HEK293 (cell line): ENCODE results near the gene NEURL4.
A peak's percentile ranks its signal among the peaks of the same experiment; 100 is the strongest.

Source experiments
- BCL11A ChIP-seq: fragments of 450-650 bp; formaldehyde crosslinking; IDR thresholded peaks from 2 replicates; pipeline ENCODE4 v1.5.1; 2016; ENCODE audit warnings: low read depth, missing biosample characterization, missing genetic modification characterization
- BCL11B ChIP-seq: fragments of 450-650 bp; formaldehyde crosslinking; IDR thresholded peaks from 2 replicates; pipeline ENCODE4 v1.5.1; 2016; ENCODE audit warnings: low read depth, missing biosample characterization, missing genetic modification characterization
- FEZF1 ChIP-seq: fragments of 450-650 bp; formaldehyde crosslinking; IDR thresholded peaks from 2 replicates; pipeline ENCODE4 v1.5.1; 2016; ENCODE audit warnings: missing biosample characterization, missing genetic modification characterization
- GLI2 ChIP-seq: fragments of 450-650 bp; formaldehyde crosslinking; IDR thresholded peaks from 2 replicates; pipeline ENCODE4; 2017; ENCODE audit warnings: missing biosample characterization, missing genetic modification characterization, low read depth, borderline replicate concordance
- GLI4 ChIP-seq: fragments of 450-650 bp; formaldehyde crosslinking; IDR thresholded peaks from 2 replicates; pipeline ENCODE4 v1.5.1; 2016; ENCODE audit warnings: missing biosample characterization, missing genetic modification characterization
- KLF10 ChIP-seq: fragments of 450-650 bp; IDR thresholded peaks from 2 replicates; pipeline ENCODE4 v1.5.1; 2018; ENCODE audit warnings: missing biosample characterization, mild to moderate bottlenecking, missing genetic modification characterization
- OSR2 ChIP-seq: fragments of 450-650 bp; formaldehyde crosslinking; IDR thresholded peaks from 2 replicates; pipeline ENCODE4 v1.5.1; 2016; ENCODE audit warnings: missing biosample characterization, missing genetic modification characterization
- SCRT1 ChIP-seq: fragments of 450-650 bp; formaldehyde crosslinking; IDR thresholded peaks from 2 replicates; pipeline ENCODE4 v1.5.1; 2016; ENCODE audit warnings: missing biosample characterization, missing genetic modification characterization, borderline replicate concordance
- YY1 ChIP-seq: fragments of 450-650 bp; formaldehyde crosslinking; IDR thresholded peaks from 2 replicates; pipeline ENCODE4 v1.5.1; 2018; ENCODE audit warnings: missing biosample characterization, missing genetic modification characterization
- YY2 ChIP-seq: fragments of 450-650 bp; formaldehyde crosslinking; IDR thresholded peaks from 2 replicates; pipeline ENCODE4 v1.5.1; 2016; ENCODE audit warnings: missing biosample characterization, missing genetic modification characterization
- ZNF112 ChIP-seq: fragments of 450-650 bp; formaldehyde crosslinking; IDR thresholded peaks from 2 replicates; pipeline ENCODE4 v1.5.0; 2017; ENCODE audit warnings: missing biosample characterization, missing genetic modification characterization
- ZNF114 ChIP-seq: fragments of 450-650 bp; formaldehyde crosslinking; IDR thresholded peaks from 2 replicates; pipeline ENCODE4 v1.5.0; 2017; ENCODE audit warnings: missing biosample characterization, missing genetic modification characterization
- ZNF121 ChIP-seq: fragments of 450-650 bp; formaldehyde crosslinking; IDR thresholded peaks from 2 replicates; pipeline ENCODE4 v1.5.1; 2016; ENCODE audit warnings: missing biosample characterization, missing genetic modification characterization
- ZNF140 ChIP-seq: fragments of 450-650 bp; formaldehyde crosslinking; IDR thresholded peaks from 2 replicates; pipeline ENCODE4 v1.5.1; 2016; ENCODE audit warnings: missing biosample characterization, missing genetic modification characterization
- ZNF19 ChIP-seq: fragments of 450-650 bp; formaldehyde crosslinking; IDR thresholded peaks from 2 replicates; pipeline ENCODE4; 2016; ENCODE audit warnings: missing biosample characterization, missing genetic modification characterization, low read depth
- ZNF202 ChIP-seq: fragments of 450-650 bp; formaldehyde crosslinking; IDR thresholded peaks from 2 replicates; pipeline ENCODE4 v1.5.1; 2016; ENCODE audit warnings: missing biosample characterization, missing genetic modification characterization, borderline replicate concordance
- ZNF302 ChIP-seq: fragments of 450-650 bp; formaldehyde crosslinking; IDR thresholded peaks from 2 replicates; pipeline ENCODE4 v1.5.1; 2016; ENCODE audit warnings: missing biosample characterization, missing genetic modification characterization, low read depth
- ZNF37A ChIP-seq: fragments of 450-650 bp; IDR thresholded peaks from 2 replicates; pipeline ENCODE4 v1.5.1; 2018; ENCODE audit warnings: missing biosample characterization, missing genetic modification characterization
- ZNF391 ChIP-seq: fragments of 450-650 bp; formaldehyde crosslinking; IDR thresholded peaks from 2 replicates; pipeline ENCODE4 v1.5.1; 2016; ENCODE audit warnings: low read depth, missing biosample characterization, missing genetic modification characterization, borderline replicate concordance
- ZNF521 ChIP-seq: fragments of 450-650 bp; formaldehyde crosslinking; IDR thresholded peaks from 2 replicates; pipeline ENCODE4 v1.5.1; 2017; ENCODE audit warnings: missing biosample characterization, mild to moderate bottlenecking, missing genetic modification characterization
- ZNF530 ChIP-seq: fragments of 450-650 bp; formaldehyde crosslinking; IDR thresholded peaks from 2 replicates; pipeline ENCODE4 v1.5.1; 2016; ENCODE audit warnings: low read depth, missing biosample characterization, missing genetic modification characterization
- ZNF623 ChIP-seq: fragments of 450-650 bp; formaldehyde crosslinking; IDR thresholded peaks from 2 replicates; pipeline ENCODE4 v1.5.1; 2016; ENCODE audit warnings: missing biosample characterization, missing genetic modification characterization
- ZNF629 ChIP-seq: fragments of 450-650 bp; formaldehyde crosslinking; IDR thresholded peaks from 2 replicates; pipeline ENCODE4 v1.5.1; 2017; ENCODE audit warnings: missing biosample characterization, missing genetic modification characterization
- ZNF658 ChIP-seq: fragments of 450-650 bp; formaldehyde crosslinking; IDR thresholded peaks from 2 replicates; pipeline ENCODE4; 2016; ENCODE audit warnings: missing biosample characterization, missing genetic modification characterization
- ZNF664 ChIP-seq: fragments of 450-650 bp; formaldehyde crosslinking; IDR thresholded peaks from 2 replicates; pipeline ENCODE4 v1.5.1; 2016; ENCODE audit warnings: missing biosample characterization, missing genetic modification characterization
- ZNF670 ChIP-seq: fragments of 450-650 bp; formaldehyde crosslinking; IDR thresholded peaks from 2 replicates; pipeline ENCODE4 v1.5.1; 2016; ENCODE audit warnings: missing biosample characterization, missing genetic modification characterization, low read depth
- ZNF701 ChIP-seq: fragments of 450-650 bp; formaldehyde crosslinking; IDR thresholded peaks from 2 replicates; pipeline ENCODE4 v1.5.1; 2016; ENCODE audit warnings: missing biosample characterization, missing genetic modification characterization
- ZNF76 ChIP-seq: fragments of 450-650 bp; formaldehyde crosslinking; IDR thresholded peaks from 2 replicates; pipeline ENCODE4; 2016; ENCODE audit warnings: low read depth, missing biosample characterization, missing genetic modification characterization, borderline replicate concordance
- ZSCAN30 ChIP-seq: fragments of 450-650 bp; IDR thresholded peaks from 2 replicates; pipeline ENCODE4 v1.5.1; 2018; ENCODE audit warnings: missing biosample characterization, mild to moderate bottlenecking, missing genetic modification characterization, moderate library complexity
- TF ChIP-seq, protein P1 (sequence below): fragments of 450-650 bp; formaldehyde crosslinking; IDR thresholded peaks from 2 replicates; pipeline ENCODE4 v1.5.1; 2017; ENCODE audit warnings: missing biosample characterization, missing genetic modification characterization
- TF ChIP-seq, protein P2 (sequence below): fragments of 450-650 bp; IDR thresholded peaks from 2 replicates; pipeline ENCODE4 v1.5.1; 2018; ENCODE audit warnings: missing biosample characterization, mild to moderate bottlenecking, missing genetic modification characterization
- TF ChIP-seq, protein P3 (sequence below): fragments of 450-650 bp; formaldehyde crosslinking; IDR thresholded peaks from 2 replicates; pipeline ENCODE4 v1.5.1; 2016; ENCODE audit warnings: missing biosample characterization, missing genetic modification characterization
- TF ChIP-seq, protein P4 (sequence below): fragments of 450-650 bp; formaldehyde crosslinking; IDR thresholded peaks from 2 replicates; pipeline ENCODE4 v1.5.1; 2016; ENCODE audit warnings: missing biosample characterization, missing genetic modification characterization, borderline replicate concordance

NEURL4 gene

DNA sequence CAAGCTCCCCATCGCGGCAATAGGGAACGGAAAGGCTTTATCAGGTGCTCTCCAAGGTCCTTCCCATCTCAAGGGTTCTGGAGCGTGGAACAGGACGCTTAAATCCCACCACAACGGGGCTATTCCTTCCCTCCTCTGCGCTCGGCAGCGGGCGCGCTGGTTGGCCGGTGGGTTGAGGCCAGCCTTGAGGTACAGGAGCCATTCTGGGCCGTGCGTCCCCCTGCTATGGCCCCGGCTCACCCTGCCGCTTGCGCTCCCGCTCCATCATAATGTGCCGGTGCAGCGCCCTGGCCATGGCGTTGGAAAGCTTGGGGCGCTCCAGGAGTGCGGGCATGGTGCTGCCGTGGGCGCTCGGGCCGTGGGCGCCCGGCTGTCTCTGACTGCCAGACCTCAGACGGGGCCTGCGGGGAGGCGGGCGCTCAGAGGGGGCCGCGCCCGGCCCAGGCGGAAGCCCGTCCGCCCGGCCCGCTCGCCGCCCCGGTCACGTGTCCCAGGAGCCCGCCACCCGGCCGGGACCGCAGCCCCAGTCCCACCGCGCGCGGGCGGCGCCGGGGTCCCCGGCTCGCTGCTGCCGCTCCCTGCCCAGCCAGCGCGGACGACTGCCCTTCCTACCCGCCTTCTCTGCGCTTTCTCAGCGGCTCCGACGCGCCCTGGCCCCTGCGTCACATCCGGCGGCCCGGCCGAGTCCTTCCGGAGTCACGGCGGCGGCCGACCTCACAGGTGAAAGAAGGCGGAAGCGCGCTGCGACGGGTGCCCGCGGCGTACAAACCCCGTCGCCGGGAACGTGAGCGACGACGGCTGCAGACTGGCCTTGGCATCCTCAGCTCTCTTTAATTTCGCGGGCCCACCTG is 14.2 kb downstream of the NEURL4 start, which contains the start of gene GPS2 (continued):
- TF ChIP-seq ZNF19 (no peak), ZNF114 (tag by site-specific recombination) (no peak), ZNF391 (no peak), FEZF1 (tag by site-specific recombination) (no peak), GLI4 (tag by site-specific recombination) (0 out of 2 replicates have a peak, but pooled peaks have one; percentile 17), ZNF664 (tag by site-specific recombination) (no peak), ZNF121 (no peak), OSR2 (no peak), ZNF670 (tag by site-specific recombination) (no peak), ZNF202 (tag by site-specific recombination) (no peak), KLF10 (tag by site-specific recombination) (peak; percentile 72; the same call in 1 of the 2 replicates), ZNF530 (tag by site-specific recombination) (no peak), ZNF701 (tag by site-specific recombination) (no peak), ZNF658 (tag by site-specific recombination) (no peak), GLI2 (no peak), BCL11B (no peak), ZNF37A (tag by site-specific recombination) (no peak), ZNF521 (no peak), BCL11A (0 out of 2 replicates have a peak, but pooled peaks have one; percentile 37), YY2 (tag by site-specific recombination) (peak; percentile 38), ZNF140 (tag by site-specific recombination) (no peak), ZNF629 (tag by site-specific recombination) (peak; percentile 90), YY1 (tag by site-specific recombination) (peak; percentile 58), ZNF623 (tag by site-specific recombination) (no peak), ZSCAN30 (tag by site-specific recombination) (peak; percentile 61; the same call in 1 of the 2 replicates), ZNF302 (tag by site-specific recombination) (no peak), ZNF76 (tag by site-specific recombination) (peak; percentile 62; the same call in 1 of the 2 replicates), ZNF112 (no peak), SCRT1 (tag by site-specific recombination) (no peak)
- TF ChIP-seq, protein P1, sequence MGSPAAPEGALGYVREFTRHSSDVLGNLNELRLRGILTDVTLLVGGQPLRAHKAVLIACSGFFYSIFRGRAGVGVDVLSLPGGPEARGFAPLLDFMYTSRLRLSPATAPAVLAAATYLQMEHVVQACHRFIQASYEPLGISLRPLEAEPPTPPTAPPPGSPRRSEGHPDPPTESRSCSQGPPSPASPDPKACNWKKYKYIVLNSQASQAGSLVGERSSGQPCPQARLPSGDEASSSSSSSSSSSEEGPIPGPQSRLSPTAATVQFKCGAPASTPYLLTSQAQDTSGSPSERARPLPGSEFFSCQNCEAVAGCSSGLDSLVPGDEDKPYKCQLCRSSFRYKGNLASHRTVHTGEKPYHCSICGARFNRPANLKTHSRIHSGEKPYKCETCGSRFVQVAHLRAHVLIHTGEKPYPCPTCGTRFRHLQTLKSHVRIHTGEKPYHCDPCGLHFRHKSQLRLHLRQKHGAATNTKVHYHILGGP (tag by site-specific recombination): no peak
- TF ChIP-seq, protein P2, sequence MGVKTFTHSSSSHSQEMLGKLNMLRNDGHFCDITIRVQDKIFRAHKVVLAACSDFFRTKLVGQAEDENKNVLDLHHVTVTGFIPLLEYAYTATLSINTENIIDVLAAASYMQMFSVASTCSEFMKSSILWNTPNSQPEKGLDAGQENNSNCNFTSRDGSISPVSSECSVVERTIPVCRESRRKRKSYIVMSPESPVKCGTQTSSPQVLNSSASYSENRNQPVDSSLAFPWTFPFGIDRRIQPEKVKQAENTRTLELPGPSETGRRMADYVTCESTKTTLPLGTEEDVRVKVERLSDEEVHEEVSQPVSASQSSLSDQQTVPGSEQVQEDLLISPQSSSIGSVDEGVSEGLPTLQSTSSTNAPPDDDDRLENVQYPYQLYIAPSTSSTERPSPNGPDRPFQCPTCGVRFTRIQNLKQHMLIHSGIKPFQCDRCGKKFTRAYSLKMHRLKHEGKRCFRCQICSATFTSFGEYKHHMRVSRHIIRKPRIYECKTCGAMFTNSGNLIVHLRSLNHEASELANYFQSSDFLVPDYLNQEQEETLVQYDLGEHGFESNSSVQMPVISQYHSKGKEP (tag by site-specific recombination): no peak
- TF ChIP-seq, protein P3, sequence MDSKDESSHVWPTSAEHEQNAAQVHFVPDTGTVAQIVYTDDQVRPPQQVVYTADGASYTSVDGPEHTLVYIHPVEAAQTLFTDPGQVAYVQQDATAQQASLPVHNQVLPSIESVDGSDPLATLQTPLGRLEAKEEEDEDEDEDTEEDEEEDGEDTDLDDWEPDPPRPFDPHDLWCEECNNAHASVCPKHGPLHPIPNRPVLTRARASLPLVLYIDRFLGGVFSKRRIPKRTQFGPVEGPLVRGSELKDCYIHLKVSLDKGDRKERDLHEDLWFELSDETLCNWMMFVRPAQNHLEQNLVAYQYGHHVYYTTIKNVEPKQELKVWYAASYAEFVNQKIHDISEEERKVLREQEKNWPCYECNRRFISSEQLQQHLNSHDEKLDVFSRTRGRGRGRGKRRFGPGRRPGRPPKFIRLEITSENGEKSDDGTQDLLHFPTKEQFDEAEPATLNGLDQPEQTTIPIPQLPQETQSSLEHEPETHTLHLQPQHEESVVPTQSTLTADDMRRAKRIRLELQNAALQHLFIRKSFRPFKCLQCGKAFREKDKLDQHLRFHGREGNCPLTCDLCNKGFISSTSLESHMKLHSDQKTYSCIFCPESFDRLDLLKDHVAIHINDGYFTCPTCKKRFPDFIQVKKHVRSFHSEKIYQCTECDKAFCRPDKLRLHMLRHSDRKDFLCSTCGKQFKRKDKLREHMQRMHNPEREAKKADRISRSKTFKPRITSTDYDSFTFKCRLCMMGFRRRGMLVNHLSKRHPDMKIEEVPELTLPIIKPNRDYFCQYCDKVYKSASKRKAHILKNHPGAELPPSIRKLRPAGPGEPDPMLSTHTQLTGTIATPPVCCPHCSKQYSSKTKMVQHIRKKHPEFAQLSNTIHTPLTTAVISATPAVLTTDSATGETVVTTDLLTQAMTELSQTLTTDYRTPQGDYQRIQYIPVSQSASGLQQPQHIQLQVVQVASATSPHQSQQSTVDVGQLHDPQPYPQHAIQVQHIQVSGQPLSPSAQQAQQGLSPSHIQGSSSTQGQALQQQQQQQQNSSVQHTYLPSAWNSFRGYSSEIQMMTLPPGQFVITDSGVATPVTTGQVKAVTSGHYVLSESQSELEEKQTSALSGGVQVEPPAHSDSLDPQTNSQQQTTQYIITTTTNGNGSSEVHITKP (tag by site-specific recombination): peak; percentile 15; the same call in 1 of the 2 replicates
- TF ChIP-seq, protein P4, sequence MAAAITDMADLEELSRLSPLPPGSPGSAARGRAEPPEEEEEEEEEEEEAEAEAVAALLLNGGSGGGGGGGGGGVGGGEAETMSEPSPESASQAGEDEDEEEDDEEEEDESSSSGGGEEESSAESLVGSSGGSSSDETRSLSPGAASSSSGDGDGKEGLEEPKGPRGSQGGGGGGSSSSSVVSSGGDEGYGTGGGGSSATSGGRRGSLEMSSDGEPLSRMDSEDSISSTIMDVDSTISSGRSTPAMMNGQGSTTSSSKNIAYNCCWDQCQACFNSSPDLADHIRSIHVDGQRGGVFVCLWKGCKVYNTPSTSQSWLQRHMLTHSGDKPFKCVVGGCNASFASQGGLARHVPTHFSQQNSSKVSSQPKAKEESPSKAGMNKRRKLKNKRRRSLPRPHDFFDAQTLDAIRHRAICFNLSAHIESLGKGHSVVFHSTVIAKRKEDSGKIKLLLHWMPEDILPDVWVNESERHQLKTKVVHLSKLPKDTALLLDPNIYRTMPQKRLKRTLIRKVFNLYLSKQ: no peak
